ENCODE data around the gene ACOXL.

Gene ACOXL

DNA sequence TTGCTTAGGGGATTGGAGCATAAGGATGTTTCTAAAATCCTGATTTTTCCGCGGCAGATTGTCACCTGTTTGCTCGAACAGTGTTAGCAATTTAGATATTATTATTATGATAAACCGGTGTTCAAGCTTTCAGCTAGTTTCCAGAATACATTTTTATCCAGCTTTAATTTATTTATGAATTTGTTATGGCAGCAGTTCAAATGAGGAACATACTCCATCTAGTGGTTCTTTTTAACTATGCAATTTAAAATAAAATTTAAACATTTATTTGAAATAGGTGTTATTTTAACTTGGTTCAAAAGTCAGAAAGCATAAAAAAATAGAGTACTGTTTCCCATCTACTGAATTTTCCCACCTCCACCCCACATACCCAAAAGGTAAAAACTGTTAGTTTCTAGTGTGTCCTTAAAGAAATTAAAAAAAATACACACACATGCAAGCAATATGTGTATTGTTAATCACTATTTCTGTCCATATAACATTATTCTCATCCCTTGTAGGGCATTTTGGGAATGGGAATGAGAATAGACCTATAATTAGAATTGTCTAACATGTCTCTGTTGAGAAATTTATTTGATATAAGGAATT is 23.2 kb downstream of the ACOXL start:
- DNase-seq (ENCODE audit: low read depth): no peak

DNA sequence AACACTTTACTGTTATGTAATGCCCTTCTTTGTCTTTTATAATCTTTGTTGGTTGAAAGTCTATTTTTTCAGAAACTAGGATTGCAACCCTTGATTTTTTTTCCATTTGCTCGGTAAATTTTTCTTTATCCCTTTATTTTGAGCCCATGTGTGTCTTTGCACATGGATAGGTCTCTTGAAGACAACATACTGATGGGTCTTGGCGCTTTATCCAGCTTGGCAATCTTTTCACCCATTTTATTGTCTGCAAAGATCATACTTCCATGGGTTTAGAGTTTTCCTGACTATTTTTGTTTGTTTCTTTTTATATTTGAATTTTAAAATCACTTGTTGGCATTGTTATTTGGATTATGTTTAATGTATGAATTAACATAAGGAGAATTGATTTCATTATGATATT is 27.0 kb downstream of the ACOXL start:
- DNase-seq (ENCODE audit: low read depth): no peak

GRCh38 chr2:110764931-110765330 is 32.6 kb downstream of the ACOXL start:
- DNase-seq (ENCODE audit: low read depth): no peak

- no peak for DNase-seq (ENCODE audit: low read depth)
These were observed 33.9 kb downstream of the ACOXL start for GRCh38 chr2:110766291-110766690.

- no peak for DNase-seq (ENCODE audit: low read depth)
These were observed 36.2 kb downstream of the ACOXL start for GRCh38 chr2:110768591-110768990.

GRCh38 chr2:110770404-110770958 is 38.1 kb downstream of the ACOXL start:
- DNase-seq (ENCODE audit: low read depth): no peak

DNA sequence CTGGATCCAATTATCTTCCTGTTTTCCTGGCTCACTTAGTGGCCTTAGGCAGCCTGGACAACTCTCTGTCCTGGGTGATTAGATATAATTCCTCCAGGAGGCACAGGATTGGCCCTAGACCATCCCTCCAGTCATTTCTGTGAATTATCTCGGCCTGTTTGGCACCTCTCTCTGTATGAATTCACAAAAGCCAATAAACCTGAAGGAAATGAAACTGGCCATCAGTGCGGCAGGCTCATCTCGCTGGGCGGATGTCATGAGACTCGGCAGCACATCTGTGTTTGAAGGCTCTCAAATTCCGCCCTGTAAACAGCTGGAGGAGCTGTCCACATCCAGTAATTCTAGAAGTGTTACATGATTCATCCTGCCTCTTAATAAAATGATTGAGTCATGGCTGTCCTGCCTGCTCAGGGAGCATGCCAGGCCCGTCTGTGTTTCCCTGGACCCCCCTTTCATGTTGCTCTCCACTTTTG is 38.6 kb downstream of the ACOXL start:
- no peak for DNase-seq (ENCODE audit: low read depth)

DNA sequence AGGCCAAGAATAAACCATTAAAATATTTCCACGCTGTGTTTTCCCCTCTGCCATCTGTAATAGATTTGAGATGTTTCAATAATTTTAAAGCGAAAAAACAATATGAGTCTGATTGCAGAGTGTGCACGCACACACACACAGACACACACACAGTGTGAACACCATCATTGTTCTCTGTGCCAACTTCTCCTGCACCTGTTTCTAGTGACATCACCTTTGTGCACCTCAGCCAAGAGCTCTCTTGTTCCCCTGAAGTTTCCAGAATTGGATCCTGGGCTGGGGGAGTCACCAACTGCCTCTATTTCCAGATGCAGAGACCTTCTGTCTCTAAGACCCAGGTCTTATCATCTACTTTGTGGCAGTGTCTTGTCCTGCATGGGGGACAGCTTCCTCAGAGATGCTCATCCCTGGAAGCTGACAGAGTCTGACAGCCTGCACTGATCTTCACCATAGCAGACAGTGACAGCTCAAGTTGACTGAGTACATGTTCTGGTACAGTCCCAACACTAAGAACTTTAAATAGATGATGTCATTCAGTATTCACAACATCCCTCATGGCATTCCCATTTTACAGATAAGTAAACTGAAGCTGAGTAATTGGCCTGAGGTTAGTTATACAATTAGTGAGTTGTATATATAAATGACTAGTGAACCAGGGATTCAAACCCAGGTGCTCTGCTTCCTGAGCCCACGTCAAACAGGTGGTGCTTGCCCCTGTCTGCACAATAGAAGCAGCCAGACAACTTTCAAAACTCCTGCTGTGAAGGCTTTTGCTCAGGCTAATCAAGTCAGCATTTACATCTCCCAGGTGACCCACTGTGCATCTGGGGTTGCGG is 39.4 kb downstream of the ACOXL start:
- no peak for DNase-seq (ENCODE audit: low read depth)

DNA sequence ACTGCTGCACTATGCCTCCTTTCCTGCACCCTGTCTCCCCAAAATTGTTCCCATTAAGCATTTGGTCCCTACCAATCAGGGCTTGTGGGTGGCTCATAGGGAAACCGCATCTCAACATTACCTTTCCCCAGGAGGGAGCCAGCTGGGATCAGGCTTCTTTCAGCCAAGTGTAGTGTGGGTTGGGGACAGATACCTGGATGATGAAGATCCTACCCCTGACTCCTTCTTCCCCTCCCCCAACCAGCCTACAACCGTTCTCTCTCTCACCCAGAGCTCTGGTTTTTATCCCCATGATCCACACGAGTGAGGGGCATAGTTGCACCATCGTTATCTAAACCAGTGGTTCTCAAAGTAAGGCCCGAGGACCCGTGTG is 40.0 kb downstream of the ACOXL start:
- no peak for DNase-seq (ENCODE audit: low read depth)

GRCh38 chr2:110773401-110773921 is 41.1 kb downstream of the ACOXL start:
- DNase-seq (ENCODE audit: low read depth): no peak

- DNase-seq (ENCODE audit: low read depth): no peak
These were observed 42.3 kb downstream of the ACOXL start for GRCh38 chr2:110774701-110775100.

DNA sequence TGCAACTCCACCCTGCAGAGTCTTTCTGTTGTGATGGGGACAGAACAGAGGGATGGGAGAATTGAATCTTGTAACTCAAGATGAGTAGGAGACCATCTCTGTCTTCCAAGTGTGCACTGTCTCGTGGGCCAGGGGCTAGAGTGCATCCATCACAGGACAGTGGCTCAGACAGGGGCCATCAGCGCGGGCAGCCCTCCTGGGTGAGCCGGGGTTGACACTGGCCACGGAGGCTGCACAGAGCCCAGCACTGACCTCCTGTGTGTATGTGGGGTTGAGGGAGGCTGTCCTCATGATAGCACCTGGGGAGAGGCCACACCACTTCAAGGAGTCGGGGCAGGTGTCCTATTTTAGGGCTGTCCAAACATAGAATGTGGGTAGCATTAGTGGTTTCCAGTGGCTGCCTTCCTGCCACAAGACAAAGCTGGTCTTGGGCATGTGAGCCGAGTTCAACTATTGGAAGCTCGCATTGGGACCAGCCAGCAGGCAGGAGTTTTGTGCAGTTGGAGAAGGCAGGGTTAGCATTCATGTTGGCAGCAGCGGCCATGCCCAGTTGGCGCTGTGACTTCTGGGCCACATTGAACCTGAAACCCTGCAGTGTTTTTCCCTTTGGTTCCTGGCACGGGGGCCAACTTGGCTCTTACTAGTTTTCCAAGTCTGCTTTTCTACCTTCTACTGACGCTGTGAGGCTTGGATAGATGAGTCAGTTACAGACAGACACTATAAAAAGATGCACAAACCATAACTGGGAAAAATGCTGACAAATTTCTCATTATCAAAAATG is 45.3 kb downstream of the ACOXL start:
- DNase-seq (ENCODE audit: low read depth): no peak

- DNase-seq (ENCODE audit: low read depth): no peak
These were observed 48.1 kb downstream of the ACOXL start for GRCh38 chr2:110780461-110780860.

GRCh38 chr2:110783196-110783873 is 51.0 kb downstream of the ACOXL start:
- DNase-seq (ENCODE audit: low read depth): no peak

- no peak for DNase-seq (ENCODE audit: low read depth)
These were observed 51.8 kb downstream of the ACOXL start for GRCh38 chr2:110784047-110784631.

GRCh38 chr2:110785439-110785838 is 53.1 kb downstream of the ACOXL start:
- DNase-seq (ENCODE audit: low read depth): no peak

DNA sequence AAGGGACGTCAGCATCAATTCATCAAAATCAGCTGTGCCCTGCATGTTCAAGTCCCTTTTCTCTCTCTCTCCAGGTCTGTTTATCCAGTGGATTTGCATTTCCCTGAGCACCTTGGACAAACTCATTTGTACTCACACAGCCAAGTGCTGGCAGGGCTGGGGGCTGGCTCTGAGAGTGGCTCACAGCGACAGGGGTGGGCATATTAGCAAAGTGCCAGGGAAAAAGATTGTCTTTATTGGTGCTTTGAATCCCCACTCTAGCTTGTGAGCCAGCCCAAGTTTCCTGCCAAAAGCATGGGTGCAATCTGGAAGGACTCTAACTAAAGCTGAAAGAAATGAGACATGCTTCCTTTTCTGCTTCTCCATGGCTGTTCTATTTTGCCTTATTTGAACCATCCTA is 56.6 kb downstream of the ACOXL start:
- no peak for DNase-seq (ENCODE audit: low read depth)

GRCh38 chr2:110789706-110790105 is 57.3 kb downstream of the ACOXL start:
- no peak for DNase-seq (ENCODE audit: low read depth)

- DNase-seq (ENCODE audit: low read depth): no peak
These were observed 58.5 kb downstream of the ACOXL start for GRCh38 chr2:110790907-110791306.

DNA sequence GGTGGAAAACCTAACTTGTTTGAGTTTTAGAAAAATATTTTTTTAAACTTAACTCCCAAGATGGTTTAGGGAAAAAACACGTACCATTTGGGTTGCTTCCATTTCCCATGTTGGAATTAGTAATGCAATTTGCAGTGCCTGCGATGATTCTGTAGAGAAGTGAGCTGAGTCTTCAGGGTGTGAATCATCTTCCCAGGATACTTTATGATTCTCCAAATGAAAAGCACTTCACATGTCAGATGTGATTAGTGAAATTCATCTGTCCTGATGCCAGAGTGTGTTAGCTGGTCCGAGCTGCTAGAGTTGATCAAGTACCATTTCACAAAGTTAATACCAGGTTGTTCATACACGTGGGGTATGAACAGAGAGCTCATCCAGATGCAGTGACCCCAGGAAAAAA is 59.1 kb downstream of the ACOXL start:
- no peak for DNase-seq (ENCODE audit: low read depth)

GRCh38 chr2:110793034-110793433 is 60.7 kb downstream of the ACOXL start:
- DNase-seq (ENCODE audit: low read depth): no peak
